Gastrocnemius medialis (tissue), 4 donors: ENCODE data around the gene HMGB3. TPM values are rescaled to one million over a fixed set of nuclear protein-coding genes. Genes with fewer than 3 reads are reported as not detected.

ENCODE experiments used
- ATAC-seq, 2 donors: fragments of 150-250 bp; one replicate each; pipeline ENCODE4 v1.9.1; 2016
- DNase-seq, 2 donors: peaks; one replicate each; pipeline ENCODE4 v3.0.0-alpha.2; 2019
- H3K27ac ChIP-seq, 4 donors: fragments of 200-600 bp; sonication (generic); 1 replicate in 1 of 4; 2 replicates in 3 of 4; pipeline ENCODE4 v1.5.1; 2016 to 2018; ENCODE audit warnings: mild to moderate bottlenecking in 2 of 4, moderate library complexity in 1 of 4
- H3K27me3 ChIP-seq, 3 donors: fragments of 200-600 bp; sonication (generic) in 2 of 3; 1 replicate in 1 of 3; 2 replicates in 2 of 3; pipeline versions ENCODE4 v1.5.1 to v1.6.0; 2016 to 2019; ENCODE audit warnings: mild to moderate bottlenecking in 1 of 3, moderate library complexity in 1 of 3
- H3K36me3 ChIP-seq, 2 donors: fragments of 200-600 bp; sonication (generic) in 1 of 2; one replicate each; pipeline ENCODE4 v1.5.1; 2017 to 2018
- H3K4me1 ChIP-seq, 2 donors: fragments of 200-600 bp; sonication (generic) in 1 of 2; one replicate each; pipeline ENCODE4 v1.5.1; 2016 to 2017; ENCODE audit warnings: mild to moderate bottlenecking in 2 of 2
- H3K4me3 ChIP-seq, 4 donors: fragments of 200-600 bp; sonication (generic) in 3 of 4; 1 replicate in 1 of 4; 2 replicates in 3 of 4; pipeline ENCODE4 v1.5.1; 2016 to 2019; ENCODE audit warnings: mild to moderate bottlenecking in 2 of 4
- H3K9me3 ChIP-seq, 3 donors: fragments of 200-600 bp; sonication (generic) in 2 of 3; 1 replicate in 1 of 3; 2 replicates in 2 of 3; pipeline ENCODE4 v1.5.1; 2016 to 2019
- POLR2A ChIP-seq, 2 donors: fragments of 450-650 bp; IDR thresholded peaks; one replicate each; pipeline ENCODE4 v1.6.1; 2017; ENCODE audit warnings: antibody characterized with exemption in 2 of 2, mild to moderate bottlenecking in 2 of 2, moderate library complexity in 2 of 2
- in situ Hi-C, 4 donors: fragments of 200-750 bp; cut with MboI; loops; one replicate each; pipeline versions ENCODE4 v1.15.0 to v1.8.0; 2017; ENCODE audit warnings: low sequenced_read_pairs in 4 of 4
- intact Hi-C: fragments of 100-400 bp; cut with DNase I; formaldehyde crosslinking; loops from one replicate; pipeline ENCODE4 v1.15.1; 2023; ENCODE audit warnings: low total_unique reads
- total RNA-seq, 4 donors: library from RNA; depleted of rRNA; stranded (reverse); fragments of >200 nt; gene quantifications; one replicate each; pipeline versions ENCODE4 v1.1.0 to v1.2.3, GENCODE V29; 2016
- TF ChIP-seq, protein P1 (sequence below), 5 experiments: fragments of 450-650 bp in 3 of 5; fragments of 200-600 bp in 2 of 5; sonication (generic) in 2 of 5; IDR thresholded peaks in 4 of 5; conservative IDR thresholded peaks in 1 of 5; 1 replicate in 4 of 5; 2 replicates in 1 of 5; pipeline ENCODE4 v1.5.1; 2016 to 2019; ENCODE audit warnings: antibody characterized with exemption in 5 of 5, mild to moderate bottlenecking in 3 of 5, moderate library complexity in 3 of 5

Gene HMGB3
- 10 to 100 TPM; 15.0 to 58.3 (median 18.7) TPM for total RNA-seq

DNA sequence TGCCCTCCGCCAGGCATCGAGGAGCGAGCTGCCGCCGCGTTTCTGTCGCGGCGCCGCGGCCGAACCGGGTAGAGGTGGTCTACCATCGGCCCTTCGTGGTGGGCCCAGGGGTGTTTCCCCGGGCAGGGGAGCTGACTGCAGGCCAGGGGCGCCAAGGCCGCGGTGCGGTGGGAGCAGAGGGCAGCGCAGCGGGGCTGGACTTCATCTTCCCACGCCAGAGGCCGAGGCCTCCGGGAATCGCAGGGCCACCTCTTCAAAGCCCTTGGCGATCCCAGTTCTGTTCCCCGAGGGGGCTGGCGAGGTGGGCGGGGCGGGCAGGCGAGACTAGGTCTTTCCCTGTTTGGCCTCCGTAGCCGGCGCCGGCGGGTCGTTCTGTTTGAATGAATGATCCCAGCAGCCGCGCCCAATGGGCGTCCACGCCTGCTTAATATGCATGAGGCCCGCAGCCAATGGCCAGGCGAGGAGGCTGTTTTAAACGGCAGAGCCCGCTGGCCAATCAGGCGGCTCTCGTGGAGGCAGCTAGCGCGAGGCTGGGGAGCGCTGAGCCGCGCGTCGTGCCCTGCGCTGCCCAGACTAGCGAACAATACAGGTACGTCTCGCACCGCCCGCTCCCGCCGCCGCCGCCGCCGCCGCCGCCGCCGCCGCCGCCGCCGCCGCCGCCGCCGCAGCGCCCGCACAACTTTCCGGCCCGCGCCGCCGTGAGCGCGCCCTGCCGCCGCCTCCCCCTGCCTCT, at the start of gene HMGB3:
Gene HMGB3, plus strand, starts transcription at position 548 of the 733 bp plus-strand sequence. CDS start 2,265 bp downstream, outside the sequence.
- TF ChIP-seq POLR2A (IDR thresholded peaks at IDR 0.05): peak; percentile 47 to 73
- TF ChIP-seq, protein P1, sequence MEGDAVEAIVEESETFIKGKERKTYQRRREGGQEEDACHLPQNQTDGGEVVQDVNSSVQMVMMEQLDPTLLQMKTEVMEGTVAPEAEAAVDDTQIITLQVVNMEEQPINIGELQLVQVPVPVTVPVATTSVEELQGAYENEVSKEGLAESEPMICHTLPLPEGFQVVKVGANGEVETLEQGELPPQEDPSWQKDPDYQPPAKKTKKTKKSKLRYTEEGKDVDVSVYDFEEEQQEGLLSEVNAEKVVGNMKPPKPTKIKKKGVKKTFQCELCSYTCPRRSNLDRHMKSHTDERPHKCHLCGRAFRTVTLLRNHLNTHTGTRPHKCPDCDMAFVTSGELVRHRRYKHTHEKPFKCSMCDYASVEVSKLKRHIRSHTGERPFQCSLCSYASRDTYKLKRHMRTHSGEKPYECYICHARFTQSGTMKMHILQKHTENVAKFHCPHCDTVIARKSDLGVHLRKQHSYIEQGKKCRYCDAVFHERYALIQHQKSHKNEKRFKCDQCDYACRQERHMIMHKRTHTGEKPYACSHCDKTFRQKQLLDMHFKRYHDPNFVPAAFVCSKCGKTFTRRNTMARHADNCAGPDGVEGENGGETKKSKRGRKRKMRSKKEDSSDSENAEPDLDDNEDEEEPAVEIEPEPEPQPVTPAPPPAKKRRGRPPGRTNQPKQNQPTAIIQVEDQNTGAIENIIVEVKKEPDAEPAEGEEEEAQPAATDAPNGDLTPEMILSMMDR (IDR thresholded peaks at IDR 0.05 in 4 of 5, conservative IDR thresholded peaks at IDR 0.05 in 1 of 5): no peak
- Histone ChIP-seq H3K9me3 (no peaks in the 10 kb centered on the region), H3K27ac (peak within 1 kb of the TSS in 3 of 4 donors; percentile 36 to 78 (median 72)), H3K4me3 (peak within 1 kb of the TSS; percentile 53 to 58 (median 56)), H3K27me3 (no peaks in the 10 kb centered on the region), H3K4me1 (peaks cover 0 to 5% of the 10 kb centered on the region in 2 donors), H3K36me3 (no peaks in the 10 kb centered on the region)
- ATAC-seq: peak; percentile 95 to 97
- intact Hi-C loops: loop anchor here (5.0 to 10.0 kb wide), 2 partner anchors 88 to 211 kb away; partner anchors contain the start of gene CD99L2
- in situ Hi-C loops: no loop called here
- DNase-seq: peak; percentile 68 to 83

DNA sequence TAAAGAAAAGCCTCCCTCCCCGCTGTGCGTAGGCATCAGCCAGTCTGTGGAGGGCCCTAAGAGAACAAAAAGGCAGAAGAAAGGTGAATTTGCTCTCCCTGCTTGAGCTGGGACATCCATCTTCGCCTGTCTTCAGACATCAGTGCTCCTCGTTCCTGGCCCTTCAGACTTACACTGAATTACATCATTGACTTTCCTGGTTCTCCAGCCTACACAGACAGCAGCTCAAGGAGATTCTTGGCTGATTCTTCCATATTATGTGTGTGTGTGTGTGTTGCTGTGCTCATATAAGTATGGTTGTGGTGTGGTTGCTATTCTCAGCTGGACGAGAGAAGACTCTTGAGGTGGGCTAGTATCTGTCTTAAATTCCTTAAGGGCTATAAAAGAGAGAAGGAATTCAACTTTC, 49.2 kb upstream of the HMGB3 start:
- ATAC-seq (no peak), DNase-seq (no peak)
- no peak overlapping the region for H3K4me3 ChIP-seq
- intact Hi-C loops (no loop called here), in situ Hi-C loops (no loop called here)
- H3K9me3 ChIP-seq: no peaks in the 10 kb centered on the region
- no peaks in the 10 kb centered on the region for H3K4me1 ChIP-seq
- H3K36me3 ChIP-seq: no peaks in the 10 kb centered on the region
- H3K27ac ChIP-seq: no peak overlapping the region
- no peaks in the 10 kb centered on the region for H3K27me3 ChIP-seq
- TF ChIP-seq POLR2A (IDR thresholded peaks at IDR 0.05): no peak
- TF ChIP-seq, protein P1 (IDR thresholded peaks at IDR 0.05 in 4 of 5, conservative IDR thresholded peaks at IDR 0.05 in 1 of 5): no peak

DNA sequence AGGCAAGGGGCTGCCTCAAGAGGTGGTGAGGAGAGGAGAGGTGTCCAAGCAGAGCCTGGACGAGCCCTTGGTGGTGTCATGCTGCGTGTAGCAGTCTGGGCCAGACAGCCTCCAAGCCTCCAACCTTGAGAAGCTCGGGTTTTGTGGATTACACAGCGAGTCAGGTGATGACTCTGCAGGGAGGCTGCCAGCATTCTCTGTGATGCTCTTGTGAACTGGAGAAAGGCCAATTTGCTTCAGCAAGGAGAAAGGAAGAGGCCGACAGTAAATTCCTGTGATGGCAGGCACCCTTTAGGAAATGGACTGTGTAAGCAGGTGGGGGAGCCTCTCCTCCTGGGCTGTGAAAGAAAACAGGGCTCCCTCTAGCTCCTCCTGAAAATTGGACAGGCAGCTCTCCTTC, 48.7 kb upstream of the HMGB3 start:
- Histone ChIP-seq H3K9me3 (no peaks in the 10 kb centered on the region), H3K4me3 (no peak overlapping the region), H3K36me3 (no peaks in the 10 kb centered on the region), H3K27me3 (no peaks in the 10 kb centered on the region), H3K4me1 (no peaks in the 10 kb centered on the region), H3K27ac (no peak overlapping the region)
- intact Hi-C loops (no loop called here), in situ Hi-C loops (no loop called here)
- TF ChIP-seq POLR2A (IDR thresholded peaks at IDR 0.05): no peak
- TF ChIP-seq, protein P1 (IDR thresholded peaks at IDR 0.05 in 4 of 5, conservative IDR thresholded peaks at IDR 0.05 in 1 of 5): no peak
- DNase-seq (no peak), ATAC-seq (no peak)

DNA sequence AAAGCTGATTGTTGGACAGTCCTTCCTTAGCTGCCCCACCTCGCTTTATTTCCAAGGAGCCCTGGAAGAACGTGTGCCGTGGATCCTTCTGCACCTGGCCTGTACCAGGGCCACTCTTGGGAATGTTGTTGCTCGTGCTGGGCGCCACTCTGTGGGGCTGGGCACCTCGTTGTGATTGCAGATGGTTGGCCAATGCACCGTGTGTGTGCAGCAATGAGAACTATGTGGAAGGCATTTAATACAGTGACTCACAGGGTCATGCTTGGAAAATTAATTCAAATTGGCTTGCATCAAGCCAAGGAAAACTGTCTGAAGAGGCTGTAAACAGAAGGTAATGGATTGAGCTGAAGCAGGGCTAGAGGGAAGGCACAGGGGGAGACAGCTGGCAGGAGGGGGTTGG, 47.7 kb upstream of the HMGB3 start:
- intact Hi-C loops (no loop called here), in situ Hi-C loops (no loop called here)
- ATAC-seq (peak in 1 of 2 donors; percentile 21), DNase-seq (no peak)
- Histone ChIP-seq H3K4me1 (no peaks in the 10 kb centered on the region), H3K4me3 (no peak overlapping the region), H3K36me3 (no peaks in the 10 kb centered on the region), H3K9me3 (no peaks in the 10 kb centered on the region), H3K27me3 (no peaks in the 10 kb centered on the region), H3K27ac (no peak overlapping the region)
- TF ChIP-seq, protein P1 (IDR thresholded peaks at IDR 0.05 in 4 of 5, conservative IDR thresholded peaks at IDR 0.05 in 1 of 5): no peak
- no peak for TF ChIP-seq POLR2A (IDR thresholded peaks at IDR 0.05)
